Measurements from ENCODE around the gene SEPTIN1.
"Not testable (repeated sequence)": the region's sequence is repeated elsewhere in the genome, so short reads cannot be mapped to it uniquely, and the experiment has no call there.

SEPTIN1 gene

DNA sequence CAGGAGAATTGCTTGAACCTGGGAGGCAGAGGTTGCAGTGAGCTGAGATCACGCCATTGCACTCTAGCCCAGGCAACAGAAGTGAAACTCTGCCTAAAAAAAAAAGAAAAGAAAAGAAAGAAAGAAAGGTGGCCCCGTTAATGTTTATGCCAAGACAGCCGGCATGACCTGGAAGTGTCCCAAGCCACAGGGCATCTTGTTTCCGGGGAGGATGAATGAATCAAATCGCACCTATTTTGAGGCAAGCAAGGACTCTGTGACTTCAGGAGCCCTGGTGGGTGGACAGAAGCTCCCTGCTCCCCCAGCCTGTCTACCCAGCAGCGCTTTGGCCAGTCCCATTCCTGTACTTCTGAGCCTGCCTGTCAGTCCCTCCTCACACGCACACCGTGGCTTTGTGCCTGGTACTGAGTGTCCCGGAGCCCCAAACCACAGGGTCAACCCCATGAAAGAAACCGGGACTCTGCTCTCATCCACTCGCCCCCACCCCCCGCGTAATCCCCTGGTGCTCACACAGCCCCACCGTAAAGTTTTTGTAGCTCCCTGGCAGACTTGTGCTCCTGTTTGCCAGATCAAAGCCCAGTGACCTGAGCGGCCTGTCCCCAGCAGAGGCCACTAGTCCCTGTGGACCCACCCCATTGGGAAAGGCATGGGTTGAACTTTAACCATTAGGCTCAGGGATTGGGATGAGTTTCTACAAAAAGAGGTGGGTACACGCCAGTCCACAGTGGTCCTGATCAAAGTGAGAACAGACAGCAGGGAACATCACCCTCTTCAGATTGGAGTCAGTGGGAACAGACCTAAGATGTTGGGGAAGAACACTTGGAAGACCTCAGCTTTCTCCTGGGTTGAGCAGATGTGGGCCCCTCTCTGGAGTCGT, 46.5 kb downstream of the SEPTIN1 start:
- TF ChIP-seq, protein P1, sequence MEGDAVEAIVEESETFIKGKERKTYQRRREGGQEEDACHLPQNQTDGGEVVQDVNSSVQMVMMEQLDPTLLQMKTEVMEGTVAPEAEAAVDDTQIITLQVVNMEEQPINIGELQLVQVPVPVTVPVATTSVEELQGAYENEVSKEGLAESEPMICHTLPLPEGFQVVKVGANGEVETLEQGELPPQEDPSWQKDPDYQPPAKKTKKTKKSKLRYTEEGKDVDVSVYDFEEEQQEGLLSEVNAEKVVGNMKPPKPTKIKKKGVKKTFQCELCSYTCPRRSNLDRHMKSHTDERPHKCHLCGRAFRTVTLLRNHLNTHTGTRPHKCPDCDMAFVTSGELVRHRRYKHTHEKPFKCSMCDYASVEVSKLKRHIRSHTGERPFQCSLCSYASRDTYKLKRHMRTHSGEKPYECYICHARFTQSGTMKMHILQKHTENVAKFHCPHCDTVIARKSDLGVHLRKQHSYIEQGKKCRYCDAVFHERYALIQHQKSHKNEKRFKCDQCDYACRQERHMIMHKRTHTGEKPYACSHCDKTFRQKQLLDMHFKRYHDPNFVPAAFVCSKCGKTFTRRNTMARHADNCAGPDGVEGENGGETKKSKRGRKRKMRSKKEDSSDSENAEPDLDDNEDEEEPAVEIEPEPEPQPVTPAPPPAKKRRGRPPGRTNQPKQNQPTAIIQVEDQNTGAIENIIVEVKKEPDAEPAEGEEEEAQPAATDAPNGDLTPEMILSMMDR (IDR thresholded peaks at IDR 0.05), result no peak
- H3K4me3 ChIP-seq, result peak overlapping the region; percentile 79 to 84
- H3K9me3 ChIP-seq, result no peaks in the 10 kb centered on the region
- no peak for DNase-seq
- intact Hi-C loops (cut with DNase I; ENCODE audit: low total_unique reads), result no loop called here
- peaks cover 0 to 14% (median 7%) of the 10 kb centered on the region in 4 donors for H3K4me1 ChIP-seq
- H3K27ac ChIP-seq, result peak overlapping the region; percentile 97
- no peaks in the 10 kb centered on the region for H3K36me3 ChIP-seq
- no peaks in the 10 kb centered on the region for H3K27me3 ChIP-seq

DNA sequence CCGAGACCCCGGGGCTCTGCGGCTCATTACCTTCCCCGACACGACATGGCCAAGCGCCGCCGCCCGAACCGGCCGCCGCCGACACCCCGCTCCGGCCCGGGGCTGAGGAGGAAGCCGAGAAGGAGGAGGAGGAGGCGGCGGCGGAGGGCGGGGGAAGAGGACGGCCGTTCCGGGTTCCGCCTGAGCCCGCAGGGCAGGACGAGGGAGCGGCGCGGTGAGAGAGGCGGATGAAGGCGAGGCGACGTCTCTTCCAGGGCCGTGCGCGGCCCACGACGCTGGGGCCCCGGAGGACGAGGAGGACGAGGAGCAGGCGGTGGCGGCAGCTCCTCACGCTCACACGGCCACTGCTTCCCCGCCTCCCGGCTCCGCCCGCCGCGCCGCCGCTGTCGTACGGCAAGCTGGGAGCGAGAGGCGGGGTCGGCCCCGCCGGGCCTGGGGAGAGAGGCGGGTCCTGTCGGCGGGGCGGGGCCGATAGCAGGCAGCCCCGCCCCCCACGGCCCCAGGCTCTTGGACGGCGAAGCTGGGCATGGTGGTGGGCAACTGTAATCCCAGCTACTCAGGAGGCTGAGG, 47.2 kb downstream of the SEPTIN1 start:
- H3K27me3 ChIP-seq; H3K36me3 ChIP-seq; intact Hi-C loops (cut with DNase I; ENCODE audit: low total_unique reads); H3K9me3 ChIP-seq: not testable (repeated sequence)
- H3K4me1 ChIP-seq, result peaks cover 0 to 14% (median 7%) of the 10 kb centered on the region in 4 donors
- H3K27ac ChIP-seq, result peak overlapping the region; percentile 97
- peak; percentile 78 to 92 for DNase-seq
- H3K4me3 ChIP-seq, result peak overlapping the region; percentile 79 to 84

DNA sequence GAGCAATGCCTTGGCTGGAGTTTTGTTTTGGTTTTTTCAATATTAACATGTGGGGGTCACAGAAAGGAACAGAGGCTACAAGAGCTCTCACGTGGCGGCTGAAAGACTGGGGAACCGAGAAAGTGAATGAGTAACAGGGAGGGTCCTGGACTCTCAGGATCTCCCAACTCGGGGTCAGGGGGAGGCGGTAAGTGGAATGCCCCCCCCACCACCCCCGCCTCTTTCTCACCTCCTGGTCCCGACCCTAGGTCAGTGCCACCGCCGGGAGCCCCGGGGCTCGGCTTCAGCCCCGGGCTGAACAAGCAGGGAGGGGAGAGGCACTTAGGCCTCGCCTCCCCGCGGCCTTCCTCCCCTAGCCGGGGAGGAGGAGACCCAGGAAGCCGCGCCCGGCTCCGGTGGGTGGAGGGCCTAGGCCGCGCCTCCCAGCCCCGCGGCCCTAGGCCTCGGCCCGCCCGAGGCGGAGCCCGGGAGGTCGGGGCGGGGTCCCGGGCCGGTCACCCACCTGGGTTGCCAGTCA, 47.8 kb downstream of the SEPTIN1 start:
- H3K36me3 ChIP-seq; H3K9me3 ChIP-seq; intact Hi-C loops (cut with DNase I; ENCODE audit: low total_unique reads); H3K27me3 ChIP-seq: not testable (repeated sequence)
- peak; percentile 78 to 91 for DNase-seq
- peak overlapping the region; percentile 97 for H3K27ac ChIP-seq
- peaks cover 0 to 14% (median 7%) of the 10 kb centered on the region in 4 donors for H3K4me1 ChIP-seq
- H3K4me3 ChIP-seq, result peak overlapping the region; percentile 79 to 84

Measured in tibial artery (tissue), 4 donors.